K562 (cell line): ENCODE data around the gene PRSS8.

Experiments used
- CEBPZ ChIP-seq: fragments of 150-350 bp; IDR thresholded peaks from 2 replicates; pipeline ENCODE4 v1.6.1; 2014; ENCODE audit warnings: low read depth, mild to moderate bottlenecking, low read length, borderline replicate concordance
- CTCF ChIP-seq, 3 experiments: IDR thresholded peaks in 2 of 3; conservative IDR thresholded peaks in 1 of 3; 2 replicates each; pipeline ENCODE4 v1.5.1; 2011 to 2012; ENCODE audit warnings: low read length in 3 of 3, mild to moderate bottlenecking in 3 of 3, control low read depth in 2 of 3, improper control_type of control experiment in 1 of 3, inconsistent platforms in 1 of 3, low read depth in 1 of 3, mixed read lengths in 1 of 3, moderate library complexity in 1 of 3; ENCODE audit not compliant: insufficient read depth in 2 of 3
- FOXJ3 ChIP-seq: sonication (generic); formaldehyde crosslinking; IDR thresholded peaks from 2 replicates; pipeline ENCODE4 v1.4.0; 2020; ENCODE audit warnings: mild to moderate bottlenecking, missing genetic modification reagents
- KLF16 ChIP-seq: IDR thresholded peaks from 2 replicates; pipeline ENCODE4 v1.6.1; 2016; ENCODE audit warnings: antibody characterized with exemption
- MAX ChIP-seq: sonication (generic); formaldehyde crosslinking; IDR thresholded peaks from 2 replicates; pipeline ENCODE4 v1.9.0; 2022; ENCODE audit warnings: mild to moderate bottlenecking, missing genetic modification reagents
- MEIS2 ChIP-seq: fragments of 450-650 bp; IDR thresholded peaks from 2 replicates; pipeline ENCODE4 v1.6.1; 2014; ENCODE audit warnings: mild to moderate bottlenecking; ENCODE audit not compliant: partially characterized antibody
- NFE2 ChIP-seq: IDR thresholded peaks from 2 replicates; pipeline ENCODE4 v1.6.1; 2014; ENCODE audit warnings: antibody characterized with exemption, low read depth
- POLR2AphosphoS2 ChIP-seq: IDR thresholded peaks from 2 replicates; pipeline ENCODE4 v1.6.1; 2012; ENCODE audit warnings: low read length, improper control_type of control experiment
- PREB ChIP-seq: sonication (generic); formaldehyde crosslinking; IDR thresholded peaks from 2 replicates; pipeline ENCODE4 v1.8.1; 2023; ENCODE audit warnings: mild to moderate bottlenecking, missing genetic modification reagents
- RBM17 ChIP-seq: fragments of 200-400 bp; formaldehyde crosslinking; IDR thresholded peaks from 2 replicates; pipeline ENCODE4 v1.6.1; 2017; ENCODE audit warnings: low read depth, mild to moderate bottlenecking, low read length, borderline replicate concordance
- SMARCC2 ChIP-seq: fragments of 450-650 bp; IDR thresholded peaks from 2 replicates; pipeline ENCODE4 v1.6.1; 2017; ENCODE audit warnings: antibody characterized with exemption, moderate library complexity, mild to moderate bottlenecking, low read depth
- SP1 ChIP-seq: sonication (generic); formaldehyde crosslinking; IDR thresholded peaks from 2 replicates; pipeline ENCODE4 v1.8.1; 2022; ENCODE audit warnings: mild to moderate bottlenecking, missing genetic modification reagents

GRCh38 chr16:31114468-31114867, 21.1 kb downstream of the PRSS8 start:
- no peak for TF ChIP-seq NFE2
- no peak for TF ChIP-seq CTCF (IDR thresholded peaks at IDR 0.05 in 2 of 3, conservative IDR thresholded peaks at IDR 0.05 in 1 of 3; ENCODE audit: insufficient read depth in 2 of 3, low read depth in 1 of 3, low read length in 3 of 3)
- no peak for TF ChIP-seq SMARCC2
- no peak for TF ChIP-seq SP1
- TF ChIP-seq MEIS2 = no peak
- no peak for TF ChIP-seq RBM17
- no peak for TF ChIP-seq CEBPZ
- TF ChIP-seq POLR2AphosphoS2 = no peak
- no peak for TF ChIP-seq MAX
- TF ChIP-seq PREB (CRISPR knock-in tag) = no peak
- TF ChIP-seq FOXJ3 (CRISPR knock-in tag) = no peak
- no peak for TF ChIP-seq KLF16
